Esophagus squamous epithelium (tissue), 5 donors: ENCODE results near the gene CCM2L. TPM values are rescaled to one million over a fixed set of nuclear protein-coding genes. Genes with fewer than 3 reads are reported as not detected.

Experiments used
- DNase-seq: peaks from one replicate; lab custom pipeline; 2025; lab: John Stamatoyannopoulos, UW
- H3K27ac ChIP-seq, 4 donors: fragments of 200-600 bp; sonication (generic); one replicate each; pipeline ENCODE4 v1.5.1; 2016 to 2019; ENCODE audit warnings: mild to moderate bottlenecking in 1 of 4
- H3K27me3 ChIP-seq, 4 donors: fragments of 200-600 bp; sonication (generic); 1 replicate in 3 of 4; 2 replicates in 1 of 4; pipeline versions ENCODE4 v1.5.1 to v1.6.0; 2017 to 2021; ENCODE audit warnings: antibody characterized with exemption in 1 of 4
- H3K36me3 ChIP-seq, 3 donors: fragments of 200-600 bp; sonication (generic); one replicate each; pipeline ENCODE4 v1.5.1; 2016 to 2019
- H3K4me1 ChIP-seq, 3 donors: fragments of 200-600 bp; sonication (generic); one replicate each; pipeline ENCODE4 v1.5.1; 2017 to 2019
- H3K4me3 ChIP-seq, 4 donors: fragments of 200-600 bp; sonication (generic); 1 replicate in 3 of 4; 2 replicates in 1 of 4; pipeline ENCODE4 v1.5.1; 2016 to 2019; ENCODE audit warnings: mild to moderate bottlenecking in 2 of 4, moderate library complexity in 1 of 4
- H3K9me3 ChIP-seq, 3 donors: fragments of 200-600 bp; sonication (generic); one replicate each; pipeline ENCODE4 v1.5.1; 2016 to 2019
- CTCF ChIP-seq, 6 experiments: fragments of 450-650 bp in 4 of 6; fragments of 200-600 bp in 2 of 6; sonication (generic) in 2 of 6; IDR thresholded peaks; one replicate each; pipeline ENCODE4 v1.5.1; 2016 to 2019; ENCODE audit warnings: antibody characterized with exemption in 6 of 6, mild to moderate bottlenecking in 4 of 6, moderate library complexity in 4 of 6
- POLR2A ChIP-seq, 4 donors: fragments of 450-650 bp; IDR thresholded peaks; one replicate each; pipeline ENCODE4 v1.6.1; 2017; ENCODE audit warnings: antibody characterized with exemption in 4 of 4, mild to moderate bottlenecking in 4 of 4, moderate library complexity in 3 of 4
- WGBS, 2 donors: methylation state at CpG; one replicate each; pipeline ENCODE4 v1.1.5; 2018; 5-methylcytosine and 5-hydroxymethylcytosine counted together
- intact Hi-C: fragments of 100-400 bp; cut with DNase I; formaldehyde crosslinking; loops from one replicate; pipeline ENCODE4 v1.15.0; 2022
- small RNA-seq, 4 donors: library from RNA; depleted of rRNA; stranded (forward); fragments of <200 nt; gene quantifications; one replicate each; pipeline ENCODE3, GENCODE V24; 2016
- total RNA-seq, 4 donors: library from RNA; depleted of rRNA; stranded (reverse); fragments of >200 nt; gene quantifications; one replicate each; pipeline ENCODE4 v1.1.0, GENCODE V29; 2016
- donor health status: DM: yes; HTN: yes; CAD: no.

Gene CCM2L
- total RNA-seq, 4 donors from 2014 or later, result 0.80 to 4.8 (median 3.1) TPM

GRCh38 chr20:32080783-32081182 is 70.5 kb downstream of the CCM2L start:
- Histone ChIP-seq H3K4me3 (no peak overlapping the region), H3K4me1 (peaks cover 0 to 21% (median 6%) of the 10 kb centered on the region in 3 donors), H3K9me3 (no peaks in the 10 kb centered on the region), H3K27me3 (peaks cover 0 to 38% (median 0%) of the 10 kb centered on the region in 4 donors), H3K27ac (no peak overlapping the region), H3K36me3 (no peaks in the 10 kb centered on the region)
- TF ChIP-seq POLR2A (IDR thresholded peaks at IDR 0.05), result no peak
- no peak for TF ChIP-seq CTCF (IDR thresholded peaks at IDR 0.05)
- DNase-seq, result no peak
- WGBS, 2 donors, result 56 to 93% methylated on average over 3 of the region's 3 CpGs
- intact Hi-C loops, result no loop called here

Small RNA genes within 50 kb of the gene (small RNA-seq; reads per million reads assigned to genes)
- 0.14 to 1.8 (median 1.0) reads per million in 4 donors for gene RNA5SP481
- 0.21 to 1.2 (median 1.1) reads per million in 4 donors for gene RNA5SP482

Other genes with a start within 250 kb of the CCM2L start
- gene MYLK2, start 191.1 kb upstream of the CCM2L start, total RNA-seq, result under 1 TPM in 1 of 4 donors, not detected in 3; 0.38 TPM
- under 1 TPM in 2 of 4 donors, not detected in 2; 0.32 to 0.38 TPM for gene FOXS1, start 164.8 kb upstream of the CCM2L start, total RNA-seq
- gene DUSP15, start 139.9 kb upstream of the CCM2L start, total RNA-seq, result under 1 TPM; 0.32 to 0.44 (median 0.38) TPM
- under 1 TPM in 2 of 4 donors, not detected in 2; 0.09 to 0.38 TPM for gene TTLL9, start 139.8 kb upstream of the CCM2L start, total RNA-seq
- 10 to 100 TPM in 3 of 4 donors, 1 to 10 TPM in 1; 6.6 to 14.8 (median 11.1) TPM for gene PDRG1, start 58.4 kb upstream of the CCM2L start, total RNA-seq
- not detected for gene XKR7, start 42.3 kb upstream of the CCM2L start, total RNA-seq
- 10 to 100 TPM in 2 of 4 donors, 1 to 10 TPM in 2; 3.0 to 16.9 (median 6.7) TPM for gene HCK, start 41.8 kb downstream of the CCM2L start, total RNA-seq
- gene TM9SF4, start 99.3 kb downstream of the CCM2L start, total RNA-seq, result 10 to 100 TPM; 28.5 to 36.3 (median 32.1) TPM
- gene PLAGL2, start 197.3 kb downstream of the CCM2L start, total RNA-seq, result 10 to 100 TPM in 2 of 4 donors, 1 to 10 TPM in 2; 6.2 to 14.0 (median 11.2) TPM
- 10 to 100 TPM; 15.7 to 29.6 (median 18.1) TPM for gene POFUT1, start 197.4 kb downstream of the CCM2L start, total RNA-seq